Mesenchymal stem cell (in vitro differentiated cells and primary cell): ENCODE results near the gene OPCML.

Experiments
- DNase-seq: peaks from one replicate; pipeline ENCODE4 v3.0.0-alpha.2; 2013
- H2AFZ ChIP-seq: one replicate; pipeline ENCODE4 v1.6.1; 2013; ENCODE audit warnings: low read depth, mild to moderate bottlenecking, control low read depth, inconsistent platforms, low read length, moderate library complexity
- H2AK5ac ChIP-seq: 2 replicates; pipeline ENCODE4 v1.6.1; 2013; ENCODE audit warnings: low read length, moderate library complexity, mild to moderate bottlenecking, inconsistent platforms; ENCODE audit not compliant: severe bottlenecking
- H2BK120ac ChIP-seq: one replicate; pipeline ENCODE4 v1.6.1; 2013; ENCODE audit warnings: low read depth, mild to moderate bottlenecking, inconsistent platforms, low read length, moderate library complexity
- H2BK12ac ChIP-seq, 2 experiments: one replicate each; pipeline ENCODE4 v1.6.1; 2013; ENCODE audit warnings: inconsistent platforms in 2 of 2, low read length in 2 of 2, mild to moderate bottlenecking in 2 of 2, moderate library complexity in 2 of 2, control low read depth in 1 of 2
- H2BK15ac ChIP-seq: one replicate; pipeline ENCODE4 v1.6.1; 2013; ENCODE audit warnings: mild to moderate bottlenecking, low read depth, inconsistent platforms; ENCODE audit not compliant: poor library complexity, severe bottlenecking
- H2BK5ac ChIP-seq: 2 replicates; pipeline ENCODE4 v1.6.1; 2013; ENCODE audit warnings: low read depth, mild to moderate bottlenecking, low read length, control low read depth, inconsistent platforms; ENCODE audit not compliant: poor library complexity, severe bottlenecking
- H3K14ac ChIP-seq, 2 experiments: one replicate each; pipeline ENCODE4 v1.6.1; 2013; ENCODE audit warnings: inconsistent platforms in 2 of 2, low read length in 2 of 2, control low read depth in 1 of 2, mild to moderate bottlenecking in 1 of 2, moderate library complexity in 1 of 2
- H3K18ac ChIP-seq, 2 experiments: one replicate each; pipeline ENCODE4 v1.6.1; 2013; ENCODE audit warnings: inconsistent platforms in 2 of 2, low read length in 2 of 2, control low read depth in 1 of 2, low read depth in 1 of 2, mild to moderate bottlenecking in 1 of 2
- H3K23ac ChIP-seq, 2 experiments: one replicate each; pipeline ENCODE4 v1.6.1; 2013; ENCODE audit warnings: inconsistent platforms in 2 of 2, low read length in 2 of 2, mild to moderate bottlenecking in 2 of 2, moderate library complexity in 2 of 2, control low read depth in 1 of 2
- H3K27ac ChIP-seq: 2 replicates; pipeline ENCODE4 v1.5.1; 2013; ENCODE audit warnings: mild to moderate bottlenecking, moderate library complexity, low read length, control low read depth, inconsistent platforms; ENCODE audit not compliant: poor library complexity, severe bottlenecking
- H3K27me3 ChIP-seq, 2 experiments: 2 replicates each; pipeline versions ENCODE4 v1.6.1 to v1.7.0; 2013; ENCODE audit warnings: low read length in 2 of 2, mild to moderate bottlenecking in 2 of 2, moderate library complexity in 2 of 2, control low read depth in 1 of 2, inconsistent platforms in 1 of 2; ENCODE audit not compliant: control insufficient read depth in 1 of 2, insufficient read depth in 1 of 2
- H3K36me3 ChIP-seq, 2 experiments: 2 replicates each; pipeline versions ENCODE4 v1.6.1 to v1.7.0; 2013; ENCODE audit warnings: low read length in 2 of 2, control low read depth in 1 of 2, inconsistent platforms in 1 of 2, low read depth in 1 of 2, mild to moderate bottlenecking in 1 of 2; ENCODE audit not compliant: insufficient read depth in 2 of 2, control insufficient read depth in 1 of 2
- H3K4ac ChIP-seq, 2 experiments: one replicate each; pipeline ENCODE4 v1.6.1; 2013; ENCODE audit warnings: inconsistent platforms in 2 of 2, low read length in 2 of 2, mild to moderate bottlenecking in 2 of 2, moderate library complexity in 2 of 2, control low read depth in 1 of 2, low read depth in 1 of 2
- H3K4me1 ChIP-seq: 2 replicates; pipeline ENCODE4 v1.6.1; 2013; ENCODE audit warnings: low read depth, low read length, control low read depth; ENCODE audit not compliant: control insufficient read depth, insufficient read depth
- H3K4me2 ChIP-seq: 2 replicates; pipeline ENCODE4 v1.6.1; 2013; ENCODE audit warnings: low read length, mild to moderate bottlenecking, inconsistent platforms; ENCODE audit not compliant: poor library complexity, severe bottlenecking
- H3K4me3 ChIP-seq, 2 experiments: 2 replicates each; pipeline versions ENCODE4 v1.5.1 to v1.7.0; 2013; ENCODE audit warnings: low read length in 2 of 2, mild to moderate bottlenecking in 2 of 2, control low read depth in 1 of 2, low read depth in 1 of 2; ENCODE audit not compliant: insufficient read depth in 1 of 2
- H3K79me1 ChIP-seq: replicated peaks from 2 replicates; pipeline ENCODE4 v1.6.1; 2013; ENCODE audit warnings: mild to moderate bottlenecking, control low read depth, low read length, inconsistent platforms; ENCODE audit not compliant: poor library complexity, severe bottlenecking
- H3K9ac ChIP-seq: 2 replicates; pipeline ENCODE4 v1.7.0; 2013; ENCODE audit warnings: mild to moderate bottlenecking, low read length, moderate library complexity
- H3K9me3 ChIP-seq: 2 replicates; pipeline ENCODE4 v1.7.0; 2013; ENCODE audit warnings: mild to moderate bottlenecking, low read length; ENCODE audit not compliant: control insufficient read depth
- H4K8ac ChIP-seq: one replicate; pipeline ENCODE4 v1.6.1; 2013; ENCODE audit warnings: inconsistent platforms, mild to moderate bottlenecking, low read length, moderate library complexity
- H4K91ac ChIP-seq: one replicate; pipeline ENCODE4 v1.6.1; 2013; ENCODE audit warnings: mild to moderate bottlenecking, low read length, inconsistent platforms
- WGBS: methylation state at CpG from one replicate; pipeline ENCODE4 v1.1.7; 2013; ENCODE audit warnings: mixed read lengths; 5-methylcytosine and 5-hydroxymethylcytosine counted together

The OPCML gene

DNA sequence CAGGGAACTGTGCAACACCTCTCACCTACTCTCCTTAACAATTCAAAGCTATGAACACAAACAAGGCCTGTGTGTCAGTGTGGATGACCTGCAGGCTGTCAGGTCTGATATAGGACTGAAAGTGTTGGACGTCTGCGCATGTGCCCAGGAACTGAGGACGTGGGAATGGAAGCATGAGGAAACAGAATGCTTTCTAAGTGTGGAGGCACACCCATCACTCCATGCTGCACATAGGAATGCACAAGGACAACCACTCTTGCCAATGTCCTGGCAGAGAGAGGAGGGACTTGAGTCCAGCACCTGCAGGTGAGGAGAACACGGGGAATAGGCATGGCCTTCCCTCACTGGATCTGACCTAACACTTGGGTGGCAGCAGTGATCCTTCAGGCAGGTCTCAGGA, 874.3 kb downstream of the OPCML start:
- H3K9ac ChIP-seq: no peak overlapping the region
- DNase-seq: no peak
- H3K4me3 ChIP-seq: no peak overlapping the region
- H3K9me3 ChIP-seq: no peaks in the 10 kb centered on the region
- H4K91ac ChIP-seq: no peak overlapping the region
- H3K36me3 ChIP-seq: no peaks in the 10 kb centered on the region
- H3K27ac ChIP-seq: no peak overlapping the region
- no peak overlapping the region for H2BK5ac ChIP-seq
- H2BK15ac ChIP-seq: no peak overlapping the region
- no peak overlapping the region for H3K23ac ChIP-seq
- no peak overlapping the region for H3K4ac ChIP-seq
- H2BK12ac ChIP-seq: no peak overlapping the region
- no peak overlapping the region for H3K14ac ChIP-seq
- H2AK5ac ChIP-seq: no peak overlapping the region
- no peak overlapping the region for H3K18ac ChIP-seq
- no peaks in the 10 kb centered on the region for H3K79me1 ChIP-seq
- H3K27me3 ChIP-seq: no peaks in the 10 kb centered on the region
- H2BK120ac ChIP-seq: no peak overlapping the region
- no peak overlapping the region for H2AFZ ChIP-seq
- no peaks in the 10 kb centered on the region for H3K4me1 ChIP-seq
- WGBS: 81% methylated on average over 4 of the region's 4 CpGs
- H4K8ac ChIP-seq: no peak overlapping the region
- H3K4me2 ChIP-seq: no peak overlapping the region

DNA sequence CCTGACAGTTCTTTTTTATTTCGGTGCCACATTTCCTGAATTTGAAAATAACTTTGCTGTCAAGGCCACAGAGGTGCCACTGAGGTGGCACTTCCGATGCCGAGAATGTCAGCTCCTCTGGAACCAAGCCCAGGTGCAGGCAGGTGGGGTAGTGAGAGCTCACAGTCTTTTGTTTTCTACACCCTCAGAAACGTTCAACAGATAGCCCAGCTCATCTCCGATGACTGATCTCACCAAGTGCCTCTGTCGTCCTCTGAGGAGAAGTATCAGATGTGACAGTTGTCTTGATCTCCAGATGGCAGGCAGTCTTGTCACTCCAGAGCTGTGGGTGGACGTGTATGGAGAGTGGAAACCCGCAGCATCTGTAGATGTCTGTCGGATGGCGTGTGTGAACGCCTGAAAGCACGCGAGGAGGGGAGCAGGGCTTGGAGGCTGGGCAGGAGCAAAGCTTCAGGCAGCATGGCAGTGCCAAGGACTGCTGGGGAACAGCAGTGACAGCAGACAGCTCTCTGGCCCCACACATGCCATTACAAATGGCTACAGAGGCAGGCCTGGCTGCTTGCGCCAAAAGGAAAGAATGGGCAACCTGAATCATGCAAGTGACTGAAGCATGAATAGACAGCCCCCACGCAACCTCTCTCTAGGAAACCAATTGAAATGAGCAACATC, 877.0 kb downstream of the OPCML start:
- Histone ChIP-seq H3K9ac (no peak overlapping the region), H3K4me1 (no peaks in the 10 kb centered on the region), H3K9me3 (no peaks in the 10 kb centered on the region), H3K18ac (no peak overlapping the region), H3K36me3 (no peaks in the 10 kb centered on the region), H3K79me1 (no peaks in the 10 kb centered on the region), H3K27me3 (peaks cover 0 to 3% of the 10 kb centered on the region in 2 experiments), H3K23ac (no peak overlapping the region), H2BK12ac (no peak overlapping the region), H2BK15ac (no peak overlapping the region), H2AK5ac (no peak overlapping the region), H3K4me3 (no peak overlapping the region), H4K91ac (no peak overlapping the region), H3K4me2 (no peak overlapping the region), H2AFZ (no peak overlapping the region), H2BK120ac (no peak overlapping the region), H3K14ac (peak overlapping the region in 1 of 2 experiments; percentile 68), H2BK5ac (no peak overlapping the region), H3K4ac (no peak overlapping the region), H4K8ac (no peak overlapping the region), H3K27ac (no peak overlapping the region)
- DNase-seq: no peak
- WGBS: 95% methylated on average over 13 of the region's 15 CpGs

DNA sequence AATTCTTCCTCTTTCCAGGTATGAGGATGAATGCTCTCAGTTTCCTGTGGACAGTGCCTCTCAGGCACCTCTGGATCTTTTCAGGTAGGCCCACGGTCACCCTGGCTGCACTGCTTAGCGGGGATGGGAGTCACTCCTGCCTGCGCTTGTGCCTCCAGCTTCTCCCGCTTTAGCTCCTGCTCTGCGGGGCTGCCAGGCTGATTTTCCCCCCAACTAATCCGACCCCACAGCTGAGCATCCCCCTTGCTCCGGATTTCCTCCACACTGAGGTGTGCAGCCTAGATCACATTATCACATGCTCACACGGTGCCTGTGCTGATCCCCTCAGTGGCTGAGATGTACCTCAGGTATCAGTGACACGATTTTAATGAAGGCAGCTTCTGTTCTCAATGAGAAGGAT, 879.1 kb downstream of the OPCML start:
- H3K9me3 ChIP-seq: no peaks in the 10 kb centered on the region
- no peak overlapping the region for H2BK120ac ChIP-seq
- no peak overlapping the region for H4K8ac ChIP-seq
- no peak overlapping the region for H3K9ac ChIP-seq
- no peaks in the 10 kb centered on the region for H3K36me3 ChIP-seq
- no peak overlapping the region for H3K4me3 ChIP-seq
- no peak overlapping the region for H2AK5ac ChIP-seq
- DNase-seq: no peak
- no peak overlapping the region for H2BK12ac ChIP-seq
- H3K27ac ChIP-seq: no peak overlapping the region
- H3K4me2 ChIP-seq: no peak overlapping the region
- 87% methylated on average over 9 of the region's 9 CpGs for WGBS
- H3K23ac ChIP-seq: no peak overlapping the region
- no peaks in the 10 kb centered on the region for H3K79me1 ChIP-seq
- H3K14ac ChIP-seq: no peak overlapping the region
- no peaks in the 10 kb centered on the region for H3K4me1 ChIP-seq
- no peak overlapping the region for H3K18ac ChIP-seq
- H2BK5ac ChIP-seq: no peak overlapping the region
- H3K4ac ChIP-seq: no peak overlapping the region
- H2BK15ac ChIP-seq: no peak overlapping the region
- H4K91ac ChIP-seq: no peak overlapping the region
- H3K27me3 ChIP-seq: peaks cover 0 to 3% of the 10 kb centered on the region in 2 experiments
- no peak overlapping the region for H2AFZ ChIP-seq

DNA sequence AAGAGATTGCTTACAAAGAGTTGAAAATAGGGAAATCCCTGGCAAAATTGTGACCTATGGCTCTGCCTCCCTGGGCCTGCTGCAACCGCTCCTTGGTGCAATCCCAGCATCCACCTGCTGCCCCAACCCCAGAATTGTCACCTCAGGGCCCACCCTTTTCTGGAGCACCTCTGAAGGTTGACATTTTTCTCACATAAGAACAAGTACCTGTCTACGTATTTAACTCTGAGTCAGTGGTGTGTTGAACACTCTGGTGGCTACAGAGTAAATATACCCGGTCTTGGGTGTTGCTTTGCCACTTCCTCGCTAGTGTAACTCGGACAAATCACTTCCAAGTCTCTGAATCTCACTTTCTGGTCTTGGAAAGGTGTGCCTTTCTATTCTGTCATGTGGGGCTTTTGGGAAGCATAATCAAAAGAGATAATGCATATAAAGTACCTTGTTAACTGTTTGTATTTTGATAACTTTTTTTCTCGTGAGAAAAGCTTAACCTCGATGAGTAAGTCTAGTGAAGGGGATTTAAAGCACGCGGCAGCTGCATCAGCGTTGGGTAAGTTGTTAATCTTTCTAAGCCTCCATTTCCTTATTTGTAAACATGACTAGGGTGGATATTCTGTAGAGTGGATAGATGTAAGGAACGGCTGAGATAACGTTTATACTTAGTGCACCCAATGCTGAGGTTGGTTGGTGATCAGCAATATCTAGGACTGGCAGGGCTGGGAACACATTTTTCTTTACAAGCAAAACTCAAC, 881.2 kb downstream of the OPCML start:
- Histone ChIP-seq H2BK120ac (no peak overlapping the region), H4K91ac (no peak overlapping the region), H4K8ac (no peak overlapping the region), H3K23ac (no peak overlapping the region), H3K9ac (no peak overlapping the region), H2AK5ac (no peak overlapping the region), H3K36me3 (no peaks in the 10 kb centered on the region), H2BK15ac (no peak overlapping the region), H2BK12ac (no peak overlapping the region), H2BK5ac (no peak overlapping the region), H3K4me1 (no peaks in the 10 kb centered on the region), H3K27ac (no peak overlapping the region), H3K4me3 (no peak overlapping the region), H3K14ac (no peak overlapping the region), H3K4ac (no peak overlapping the region), H2AFZ (no peak overlapping the region), H3K4me2 (no peak overlapping the region), H3K79me1 (no peaks in the 10 kb centered on the region), H3K18ac (no peak overlapping the region), H3K9me3 (no peaks in the 10 kb centered on the region), H3K27me3 (peaks cover 0 to 6% of the 10 kb centered on the region in 2 experiments)
- DNase-seq: peak; percentile 64
- 63% methylated on average over 12 of the region's 12 CpGs for WGBS
